K562 (cell line): Measurements from ENCODE around the gene CLIP2. TPM values are rescaled to one million over a fixed set of nuclear protein-coding genes. Genes with fewer than 3 reads are reported as not detected.

Source experiments
- ARNT ChIP-seq, 2 experiments: fragments of 450-650 bp; IDR thresholded peaks; 2 replicates each; pipeline ENCODE4 v1.6.1; 2016; ENCODE audit warnings: mild to moderate bottlenecking in 1 of 2
- BRCA1 ChIP-seq, 2 experiments: fragments of 450-650 bp in 1 of 2; sonication (generic) in 1 of 2; formaldehyde crosslinking in 1 of 2; IDR thresholded peaks; 2 replicates each; pipeline versions ENCODE4 v1.5.0 to v1.6.1; 2017 to 2020; ENCODE audit warnings: mild to moderate bottlenecking in 1 of 2, missing genetic modification reagents in 1 of 2
- CBX3 ChIP-seq, 2 experiments: IDR thresholded peaks; 1 replicate in 1 of 2; 2 replicates in 1 of 2; pipeline ENCODE4 v1.6.1; 2012; ENCODE audit warnings: inconsistent platforms in 2 of 2, low read length in 2 of 2, borderline replicate concordance in 1 of 2, control low read depth in 1 of 2
- CHD2 ChIP-seq: IDR thresholded peaks from 2 replicates; pipeline ENCODE4 v1.6.1; 2011; ENCODE audit warnings: low read depth, low read length
- FOXK2 ChIP-seq, 2 experiments: fragments of 450-650 bp; IDR thresholded peaks in 1 of 2; conservative IDR thresholded peaks in 1 of 2; 2 replicates each; pipeline ENCODE4 v1.6.1; 2016; ENCODE audit warnings: low read depth in 2 of 2, mild to moderate bottlenecking in 1 of 2
- KHSRP ChIP-seq: fragments of 450-650 bp; IDR thresholded peaks from 2 replicates; pipeline ENCODE4 v1.6.1; 2017
- MTA1 ChIP-seq: fragments of 450-650 bp; IDR thresholded peaks from 2 replicates; pipeline ENCODE4 v1.6.1; 2017; ENCODE audit warnings: borderline replicate concordance
- MTA3 ChIP-seq: fragments of 450-650 bp; formaldehyde crosslinking; IDR thresholded peaks from 2 replicates; pipeline ENCODE4 v1.6.1; 2017; ENCODE audit warnings: mild to moderate bottlenecking, borderline replicate concordance
- POU5F1 ChIP-seq: fragments of 150-350 bp; IDR thresholded peaks from 2 replicates; pipeline ENCODE4 v1.6.1; 2014; ENCODE audit warnings: borderline replicate concordance, low read length, low read depth, mild to moderate bottlenecking; ENCODE audit not compliant: partially characterized antibody
- SMAD3 ChIP-seq: fragments of 450-650 bp; formaldehyde crosslinking; conservative IDR thresholded peaks from 2 replicates; pipeline ENCODE4 v1.4.0; 2020; ENCODE audit warnings: mild to moderate bottlenecking
- ZC3H11A ChIP-seq: IDR thresholded peaks from 2 replicates; pipeline ENCODE4 v1.6.1; 2012; ENCODE audit warnings: low read depth, low read length, improper control_type of control experiment
- ZMIZ1 ChIP-seq, 2 experiments: fragments of 150-350 bp in 1 of 2; IDR thresholded peaks; 2 replicates each; pipeline ENCODE4 v1.6.1; 2012 to 2016; ENCODE audit warnings: low read depth in 2 of 2, low read length in 2 of 2, mild to moderate bottlenecking in 1 of 2, moderate library complexity in 1 of 2
- ZNF253 ChIP-seq: fragments of 250-450 bp; sonication (Bioruptor Pico); conservative IDR thresholded peaks from 2 replicates; pipeline ENCODE4 v1.6.1; 2021; ENCODE audit warnings: mild to moderate bottlenecking
- ZNF696 ChIP-seq: fragments of 250-450 bp; sonication (Bioruptor Pico); conservative IDR thresholded peaks from 2 replicates; pipeline ENCODE4 v1.4.0; 2020; ENCODE audit warnings: mild to moderate bottlenecking, moderate library complexity
- polyA plus RNA-seq, 8 experiments: library from polyadenylated mRNA; depleted of rRNA in 4 of 8; stranded (reverse) in 5 of 8; unstranded in 3 of 8; fragments of >200 nt; fragmentation: Nextera tagmentation in 2 of 8; fragmentation: Illumina TruSeq in 1 of 8; extraction: Ambion mirVana in 2 of 8; extraction: Trizol in 1 of 8; gene quantifications; 2 replicates each; pipeline versions ENCODE4 v1.2.1 to v1.2.3, GENCODE V29; 2011 to 2014; ENCODE audit warnings: inconsistent platforms in 1 of 8, missing spikeins in 1 of 8
- total RNA-seq, 7 experiments: library from RNA; depleted of rRNA in 6 of 7; stranded (reverse); fragments of >200 nt in 6 of 7; fragmentation: Illumina TruSeq in 2 of 7; extraction: Trizol in 2 of 7; gene quantifications; 2 replicates each; pipeline versions ENCODE4 v1.2.1 to v1.2.3, GENCODE V29; 2011 to 2021; ENCODE audit warnings: low replicate concordance in 1 of 7
- TF ChIP-seq, protein P1 (sequence below): sonication (generic); formaldehyde crosslinking; IDR thresholded peaks from 2 replicates; pipeline ENCODE4 v1.5.0; 2020; ENCODE audit warnings: missing genetic modification reagents
- TF ChIP-seq, protein P2 (sequence below), 2 experiments: fragments of 450-650 bp; formaldehyde crosslinking in 1 of 2; IDR thresholded peaks; 2 replicates each; pipeline versions ENCODE4 v1.4.0 to v1.6.1; 2014 to 2020; ENCODE audit warnings: mild to moderate bottlenecking in 2 of 2, borderline replicate concordance in 1 of 2, low read depth in 1 of 2

Gene CLIP2
- total and polyA plus RNA-seq, 9 of the 15 experiments (the other 6 are each of a cell fraction or from before 2014, with no cell fraction given), result 0.07 to 5.4 (median 2.1) TPM

GRCh38 chr7:74320645-74321221 lies 31.5 kb downstream of the CLIP2 start (continued):
- TF ChIP-seq ZMIZ1 (IDR thresholded peaks at IDR 0.05; ENCODE audit: low read depth in 2 of 2, low read length in 2 of 2) (no peak), FOXK2 (conservative IDR thresholded peaks at IDR 0.05 in 1 of 2, IDR thresholded peaks at IDR 0.05 in 1 of 2; ENCODE audit: low read depth in 2 of 2) (no peak), MTA3 (no peak), BRCA1 (IDR thresholded peaks at IDR 0.05) (no peak), BRCA1 (CRISPR knock-in tag; IDR thresholded peaks at IDR 0.05) (no peak), CHD2 (no peak), MTA1 (no peak), CBX3 (IDR thresholded peaks at IDR 0.05; ENCODE audit: borderline replicate concordance in 1 of 2, low read length in 2 of 2) (peak in 1 of 2 experiments; percentile 55; a peak in 1 of 3 replicates), ZNF253 (CRISPR knock-in tag) (no peak), ARNT (IDR thresholded peaks at IDR 0.05) (peak; percentile 15 to 59; a peak in 1 of 4 replicates), SMAD3 (CRISPR knock-in tag) (no peak), ZNF696 (CRISPR knock-in tag) (no peak), ZC3H11A (no peak), POU5F1 (no peak), KHSRP (no peak)
- TF ChIP-seq, protein P1, sequence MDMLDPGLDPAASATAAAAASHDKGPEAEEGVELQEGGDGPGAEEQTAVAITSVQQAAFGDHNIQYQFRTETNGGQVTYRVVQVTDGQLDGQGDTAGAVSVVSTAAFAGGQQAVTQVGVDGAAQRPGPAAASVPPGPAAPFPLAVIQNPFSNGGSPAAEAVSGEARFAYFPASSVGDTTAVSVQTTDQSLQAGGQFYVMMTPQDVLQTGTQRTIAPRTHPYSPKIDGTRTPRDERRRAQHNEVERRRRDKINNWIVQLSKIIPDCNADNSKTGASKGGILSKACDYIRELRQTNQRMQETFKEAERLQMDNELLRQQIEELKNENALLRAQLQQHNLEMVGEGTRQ (CRISPR knock-in tag), result no peak
- TF ChIP-seq, protein P2, sequence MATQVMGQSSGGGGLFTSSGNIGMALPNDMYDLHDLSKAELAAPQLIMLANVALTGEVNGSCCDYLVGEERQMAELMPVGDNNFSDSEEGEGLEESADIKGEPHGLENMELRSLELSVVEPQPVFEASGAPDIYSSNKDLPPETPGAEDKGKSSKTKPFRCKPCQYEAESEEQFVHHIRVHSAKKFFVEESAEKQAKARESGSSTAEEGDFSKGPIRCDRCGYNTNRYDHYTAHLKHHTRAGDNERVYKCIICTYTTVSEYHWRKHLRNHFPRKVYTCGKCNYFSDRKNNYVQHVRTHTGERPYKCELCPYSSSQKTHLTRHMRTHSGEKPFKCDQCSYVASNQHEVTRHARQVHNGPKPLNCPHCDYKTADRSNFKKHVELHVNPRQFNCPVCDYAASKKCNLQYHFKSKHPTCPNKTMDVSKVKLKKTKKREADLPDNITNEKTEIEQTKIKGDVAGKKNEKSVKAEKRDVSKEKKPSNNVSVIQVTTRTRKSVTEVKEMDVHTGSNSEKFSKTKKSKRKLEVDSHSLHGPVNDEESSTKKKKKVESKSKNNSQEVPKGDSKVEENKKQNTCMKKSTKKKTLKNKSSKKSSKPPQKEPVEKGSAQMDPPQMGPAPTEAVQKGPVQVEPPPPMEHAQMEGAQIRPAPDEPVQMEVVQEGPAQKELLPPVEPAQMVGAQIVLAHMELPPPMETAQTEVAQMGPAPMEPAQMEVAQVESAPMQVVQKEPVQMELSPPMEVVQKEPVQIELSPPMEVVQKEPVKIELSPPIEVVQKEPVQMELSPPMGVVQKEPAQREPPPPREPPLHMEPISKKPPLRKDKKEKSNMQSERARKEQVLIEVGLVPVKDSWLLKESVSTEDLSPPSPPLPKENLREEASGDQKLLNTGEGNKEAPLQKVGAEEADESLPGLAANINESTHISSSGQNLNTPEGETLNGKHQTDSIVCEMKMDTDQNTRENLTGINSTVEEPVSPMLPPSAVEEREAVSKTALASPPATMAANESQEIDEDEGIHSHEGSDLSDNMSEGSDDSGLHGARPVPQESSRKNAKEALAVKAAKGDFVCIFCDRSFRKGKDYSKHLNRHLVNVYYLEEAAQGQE (IDR thresholded peaks at IDR 0.05; ENCODE audit: borderline replicate concordance), result no peak
- TF ChIP-seq, protein P2 (CRISPR knock-in tag; IDR thresholded peaks at IDR 0.05; ENCODE audit: low read depth), result no peak
